ENCODE data around the gene ATP2B2.

ATP2B2 gene

GRCh38 chr3:10468613-10469354, 36.6 kb downstream of the ATP2B2 start:
- no peak for DNase-seq

- no peak for DNase-seq
Measured at GRCh38 chr3:10467904-10468612, 37.3 kb downstream of the ATP2B2 start.

GRCh38 chr3:10467204-10467603, 38.2 kb downstream of the ATP2B2 start:
- DNase-seq: no peak

DNA sequence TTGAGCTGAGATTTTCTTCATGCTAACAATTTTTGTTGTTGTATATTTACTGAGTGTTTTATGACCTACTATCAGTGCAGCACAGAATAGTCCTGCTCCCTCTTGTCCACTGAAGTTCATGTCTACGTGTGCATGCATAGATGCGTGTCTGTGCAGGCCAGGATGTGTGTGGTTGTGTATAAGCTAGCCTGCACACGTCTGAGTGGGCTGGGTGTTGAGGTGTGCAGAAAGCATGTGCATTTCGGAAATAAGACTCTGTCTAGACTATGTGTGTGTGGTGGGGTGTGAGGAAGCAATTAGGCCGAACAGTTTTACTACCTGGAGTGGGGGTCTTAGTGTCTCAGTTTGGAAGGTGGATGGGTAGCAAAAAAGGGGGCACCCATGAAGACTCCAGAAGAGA, 39.2 kb downstream of the ATP2B2 start:
- no peak for DNase-seq

DNA sequence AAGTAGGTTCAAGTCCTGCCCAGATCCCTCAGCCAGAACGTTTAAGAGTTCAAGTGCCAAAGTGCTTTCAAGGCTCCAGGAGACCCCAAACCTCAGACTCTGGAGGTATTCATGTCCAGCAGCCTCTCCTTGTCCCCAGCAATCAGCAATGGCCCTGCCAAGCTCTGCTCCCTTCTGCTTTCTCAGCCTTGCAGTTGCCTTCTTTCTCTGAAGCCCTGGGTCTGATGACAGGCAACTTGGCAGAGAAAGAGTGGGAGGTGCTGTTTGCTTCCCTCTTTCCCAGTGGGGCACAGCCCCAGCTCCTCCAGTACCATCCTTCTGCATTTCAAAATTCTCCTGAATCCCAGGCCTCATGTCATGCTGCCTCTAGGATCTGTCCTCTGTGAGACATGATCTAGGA, 40.2 kb downstream of the ATP2B2 start:
- no peak for DNase-seq

DNA sequence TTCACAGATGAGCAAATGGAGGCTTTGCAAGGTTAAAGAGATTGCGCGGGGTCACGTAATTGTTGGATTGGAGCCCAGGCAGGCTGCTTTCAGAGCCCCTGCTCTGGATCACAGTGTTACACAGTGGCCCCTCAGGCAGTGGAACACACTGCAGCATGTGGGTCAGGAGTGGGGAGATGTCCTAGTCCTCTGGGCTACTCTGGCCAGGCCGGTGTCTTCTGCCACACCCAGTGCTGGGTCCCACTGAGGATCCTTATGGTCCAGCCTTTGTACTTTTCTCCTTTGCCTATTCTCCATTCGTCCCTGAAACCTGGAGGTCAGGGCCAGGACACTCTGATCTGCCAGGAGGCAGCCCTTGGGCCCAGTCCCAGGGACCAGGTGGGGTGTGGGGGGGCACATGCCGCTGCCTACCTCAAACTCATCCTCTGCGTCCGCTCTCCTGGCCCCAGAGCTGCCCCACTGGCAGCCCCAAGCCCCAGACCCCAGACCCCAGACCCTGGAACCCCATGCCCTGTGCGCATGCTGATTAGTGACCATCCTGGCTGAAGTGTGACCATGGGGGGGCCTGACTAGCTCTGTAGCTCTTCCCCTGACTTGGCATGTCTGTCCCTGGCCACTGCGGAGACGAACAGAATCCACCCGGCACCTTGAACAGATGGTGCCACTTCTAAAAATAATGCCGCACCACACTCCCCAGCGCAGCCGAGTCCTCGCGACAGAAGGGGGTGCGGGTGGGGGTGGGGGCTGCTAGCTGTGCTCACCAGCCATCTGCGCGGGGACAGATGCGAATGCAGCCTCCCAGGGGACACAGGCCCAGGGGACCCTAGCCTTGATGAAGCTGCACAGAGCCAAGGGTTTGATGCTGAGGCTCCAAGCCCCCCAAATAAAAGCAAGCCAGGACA, 41.6 kb downstream of the ATP2B2 start:
- no peak for DNase-seq

DNA sequence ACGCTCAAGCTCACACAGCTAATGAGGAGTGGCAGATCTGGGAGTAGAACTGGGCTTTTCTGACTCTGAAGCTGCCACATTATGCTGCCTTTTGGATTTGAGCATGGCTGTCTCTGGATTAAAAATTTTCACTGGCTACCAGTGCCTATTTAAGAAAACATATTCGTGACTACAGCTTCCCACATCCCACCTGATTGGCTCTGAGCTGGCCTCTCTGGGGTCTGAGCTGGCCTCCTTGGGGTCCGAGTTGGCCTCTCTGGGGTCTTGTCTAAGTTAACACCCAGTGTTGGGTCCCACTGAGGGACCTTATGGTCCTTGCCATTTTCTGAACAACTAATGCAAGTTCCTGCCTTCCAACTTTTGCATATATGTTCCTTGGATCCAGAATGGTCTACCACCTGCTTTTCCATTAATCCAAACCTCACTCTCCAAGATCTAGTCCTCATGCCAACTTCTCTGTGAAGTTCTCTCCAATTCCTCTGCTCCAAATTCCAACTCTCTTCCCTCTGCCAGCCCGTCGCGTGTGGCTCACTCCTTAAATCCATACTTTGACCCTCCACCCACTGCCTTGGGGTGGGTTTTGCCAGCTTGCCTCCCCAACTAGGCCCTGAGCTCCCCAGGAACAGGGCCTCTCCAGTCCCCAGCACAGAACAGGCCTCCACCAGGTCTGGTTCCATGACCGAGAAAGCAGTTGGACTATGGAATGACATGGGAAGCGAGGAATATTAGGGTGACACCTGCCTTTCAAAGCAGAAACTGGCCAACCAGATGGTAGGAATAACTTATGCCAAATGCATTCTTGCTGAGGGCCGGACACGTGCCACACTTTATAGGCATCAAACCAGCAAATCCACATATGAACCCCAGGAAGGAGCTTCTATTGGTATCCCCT, 42.5 kb downstream of the ATP2B2 start:
- DNase-seq: no peak

DNA sequence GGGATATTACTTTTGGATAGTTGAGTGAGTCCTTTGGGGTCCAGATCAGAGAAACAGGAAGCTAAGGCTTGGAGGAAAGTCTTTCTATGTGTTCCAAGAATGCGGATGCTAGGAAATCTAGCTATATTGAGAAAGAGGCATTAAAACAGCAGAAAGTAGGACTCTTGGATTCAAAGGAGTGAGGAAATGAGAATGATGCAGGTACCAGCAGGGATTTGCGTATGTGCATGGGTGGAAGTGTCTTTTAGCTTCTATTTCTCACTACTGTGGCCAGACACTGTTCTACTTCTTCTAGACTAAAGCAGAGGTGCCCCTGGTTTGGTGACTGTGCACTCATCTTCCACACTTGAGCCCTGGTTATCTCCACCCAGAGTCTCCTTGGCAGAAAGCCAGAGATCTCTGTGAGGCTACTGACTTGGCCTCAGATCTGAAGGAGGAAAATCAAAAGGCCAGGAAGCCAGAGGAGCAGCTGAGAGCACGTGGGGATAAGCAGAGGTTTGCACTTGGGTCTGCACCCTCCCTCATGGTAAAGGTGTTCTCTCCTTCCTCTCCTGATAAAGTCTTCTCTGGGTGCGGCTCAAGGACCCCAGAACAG, 44.3 kb downstream of the ATP2B2 start:
- DNase-seq: no peak

DNA sequence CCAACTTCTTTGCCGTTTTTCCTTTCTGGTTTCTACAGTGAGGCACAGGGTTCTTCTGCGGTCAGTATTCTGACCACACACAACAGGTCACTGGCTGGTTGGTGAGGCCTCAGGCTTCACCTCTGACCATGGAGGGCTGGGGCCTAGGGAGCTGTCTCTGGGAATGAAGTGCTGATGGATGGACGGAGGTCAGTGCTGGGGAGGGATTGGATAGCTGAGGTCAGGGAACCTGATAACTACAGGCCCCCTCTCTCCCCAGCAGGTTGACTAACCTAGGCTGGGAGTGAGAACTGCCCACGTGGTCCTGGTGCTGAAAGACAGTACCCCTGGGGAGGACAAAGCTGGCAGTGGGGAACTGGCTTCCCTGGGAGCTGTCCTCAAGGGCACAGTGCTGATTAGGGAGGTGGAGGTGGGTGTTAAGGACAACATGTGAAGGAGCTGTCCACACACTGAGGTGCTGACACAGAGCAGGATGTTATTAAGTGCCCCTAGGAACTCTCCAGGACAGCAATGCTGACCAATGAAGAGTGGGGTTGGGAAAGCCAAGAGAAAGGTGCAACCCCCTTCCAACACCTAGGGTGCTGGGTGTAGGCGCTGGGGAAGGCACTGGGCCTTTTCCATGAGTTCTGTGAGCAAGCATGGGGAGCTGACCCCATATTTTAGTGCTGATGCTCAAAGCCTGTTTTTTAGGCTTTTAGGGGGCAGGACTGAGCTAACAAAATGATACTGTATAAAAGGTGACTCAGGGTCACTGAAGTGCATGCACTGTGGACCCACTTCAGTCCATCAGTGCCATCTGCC, 45.2 kb downstream of the ATP2B2 start:
- DNase-seq: peak; percentile 76

DNA sequence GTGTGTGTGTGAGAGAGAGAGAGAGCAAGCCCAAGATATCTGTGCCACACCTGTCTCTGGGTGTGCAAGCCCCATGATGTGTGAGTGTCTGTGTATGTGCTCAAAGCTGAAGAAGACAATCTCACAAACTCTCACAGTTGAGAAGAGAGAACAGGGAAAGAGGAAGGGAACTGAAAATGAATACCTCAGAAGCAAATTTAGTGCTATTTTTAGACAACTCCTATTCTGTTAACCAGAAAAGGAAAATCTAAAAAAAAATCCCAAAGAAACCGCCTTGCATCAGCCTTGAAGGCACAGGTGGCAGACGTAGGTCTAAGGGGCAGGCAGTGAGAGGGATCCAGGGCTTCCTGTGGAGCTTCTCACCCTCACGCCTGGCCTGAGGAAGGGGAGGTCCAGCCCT, 47.8 kb downstream of the ATP2B2 start:
- no peak for DNase-seq

DNA sequence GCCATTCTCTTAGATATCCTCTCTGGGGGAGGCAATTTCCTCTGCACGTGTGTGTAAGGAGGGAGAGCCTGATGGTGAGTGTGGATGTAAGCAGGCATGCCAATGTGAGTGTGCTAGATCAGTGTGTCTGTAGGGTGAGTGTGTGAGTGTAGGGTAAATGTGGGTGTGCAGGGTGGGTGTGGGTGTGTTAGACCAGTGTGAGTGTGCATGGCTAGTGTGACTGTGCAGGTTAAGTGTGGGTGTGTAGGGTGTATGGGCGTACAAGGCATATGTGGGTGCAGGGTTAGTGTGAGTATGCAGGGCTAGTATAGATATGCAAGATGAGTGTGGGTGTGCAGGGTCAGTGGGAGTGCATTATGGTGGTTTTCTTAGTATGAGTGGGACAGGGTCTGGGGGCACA, 48.4 kb downstream of the ATP2B2 start:
- DNase-seq: no peak

DNA sequence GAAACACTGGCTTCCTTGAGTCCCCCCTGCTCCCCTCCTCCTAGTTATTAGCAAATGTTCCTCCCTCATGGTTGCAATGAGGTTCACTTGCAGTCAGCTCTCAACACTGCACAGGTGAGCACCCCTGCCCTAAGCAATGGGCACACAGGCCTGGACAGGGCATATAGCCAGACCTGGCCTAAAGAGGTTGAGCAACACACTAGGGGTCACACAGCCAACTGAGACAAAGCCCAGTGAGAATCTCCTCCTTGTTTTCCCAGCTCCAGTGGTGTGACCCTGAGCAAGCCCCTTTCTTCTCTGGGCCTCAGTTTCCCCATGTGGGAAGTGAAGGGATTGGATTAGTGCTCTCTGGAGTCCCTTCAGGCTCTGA, 49.9 kb downstream of the ATP2B2 start:
- DNase-seq: no peak

- no peak for DNase-seq
Measured at GRCh38 chr3:10454907-10455544, 50.4 kb downstream of the ATP2B2 start.

DNA sequence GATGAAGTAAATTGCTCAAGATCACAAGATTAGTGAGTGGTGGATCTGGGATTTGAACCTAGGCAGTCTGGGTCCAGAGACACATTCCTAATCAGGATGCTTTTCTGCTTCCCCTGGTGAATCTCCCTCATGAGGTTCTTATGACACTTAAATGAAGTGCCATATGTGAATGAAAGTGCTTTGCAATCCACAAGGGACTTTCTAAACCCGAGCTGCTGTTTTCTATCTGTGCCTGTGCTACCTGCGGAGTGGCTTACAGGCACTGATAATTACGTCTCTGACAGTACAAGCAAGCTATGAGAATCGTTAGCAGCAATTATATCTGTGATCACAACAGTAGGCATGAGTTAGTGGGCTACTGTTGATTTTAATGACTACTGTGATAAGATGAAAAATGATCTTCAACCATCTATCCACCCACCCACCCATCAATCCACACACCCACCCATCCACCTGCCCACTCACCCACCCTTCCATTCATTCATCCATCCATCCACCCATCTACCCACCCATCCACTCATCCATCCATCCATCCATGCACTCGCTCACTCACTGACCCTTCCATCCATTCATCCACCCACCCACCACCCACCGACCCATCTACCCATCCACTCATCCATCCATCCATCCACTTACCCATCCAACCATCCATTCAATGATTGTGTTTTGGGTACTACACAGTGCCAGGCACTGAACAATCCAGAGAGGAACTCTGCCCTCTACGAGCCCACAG, 51.8 kb downstream of the ATP2B2 start:
- DNase-seq: no peak

DNA sequence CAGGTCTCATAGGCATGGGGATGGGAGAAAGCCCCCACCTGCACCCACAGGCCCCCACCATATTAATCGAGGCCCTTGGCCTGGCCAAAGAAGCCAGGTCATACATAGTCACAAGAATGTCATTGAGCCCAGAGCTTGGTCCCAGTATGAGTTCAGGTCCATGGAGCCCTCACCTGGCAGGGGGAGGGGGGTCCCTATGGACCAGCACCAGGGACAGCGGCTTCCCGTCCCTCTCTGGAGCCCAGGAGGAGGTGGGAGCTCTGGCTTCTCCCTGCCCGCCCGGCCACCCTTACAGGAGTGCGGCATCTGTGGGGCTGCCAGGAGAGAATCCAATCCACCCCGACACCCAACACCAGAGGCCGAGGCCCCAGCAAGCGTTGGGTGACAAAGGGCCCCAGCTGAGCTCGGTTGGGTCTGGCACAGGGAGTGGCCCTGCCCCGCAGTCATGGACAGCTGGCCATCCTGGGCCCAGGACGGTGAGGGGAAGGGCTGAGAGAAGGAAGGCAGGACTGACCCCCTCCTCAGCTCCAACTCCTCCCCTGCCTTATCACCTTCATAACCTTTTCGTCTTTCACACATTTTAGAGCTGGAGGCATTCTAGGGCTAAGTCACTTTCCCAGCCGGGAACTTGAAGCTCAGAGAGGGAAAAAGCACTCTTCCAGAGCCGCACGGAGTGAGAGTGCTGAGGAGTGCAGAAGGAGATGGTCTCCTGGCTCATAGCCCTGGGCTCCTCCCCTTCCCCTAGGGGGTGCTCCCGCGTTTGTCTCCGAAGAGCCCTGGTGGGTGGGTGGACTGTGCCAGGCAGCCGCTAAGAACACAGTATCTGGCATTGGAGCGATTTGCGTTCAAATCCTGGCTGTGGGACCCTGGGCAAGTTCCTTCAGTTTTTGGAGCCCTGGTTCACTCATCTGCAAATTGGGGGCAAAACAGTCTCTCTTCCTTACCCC, 54.6 kb downstream of the ATP2B2 start:
- DNase-seq: no peak

GRCh38 chr3:10449436-10449835, 56.0 kb downstream of the ATP2B2 start:
- no peak for DNase-seq

DNA sequence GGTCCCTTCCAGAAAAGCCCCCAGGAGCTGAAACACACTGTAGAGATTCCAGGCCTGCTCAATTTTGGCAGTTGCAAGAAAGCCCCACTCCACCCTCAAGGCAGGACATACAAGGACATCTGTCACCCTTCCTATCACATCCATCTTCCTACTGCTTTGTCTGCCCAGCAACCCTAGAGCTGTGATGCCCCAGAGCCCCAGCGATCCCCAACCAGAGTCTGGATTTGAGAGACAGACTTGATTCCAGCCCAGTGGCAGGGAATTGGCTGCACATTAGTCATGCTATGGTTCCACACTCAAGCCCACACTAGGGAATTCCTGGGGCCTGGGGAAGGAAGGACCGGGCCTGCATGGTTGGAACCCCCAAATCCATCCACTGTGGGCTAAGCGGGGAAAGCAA, 56.8 kb downstream of the ATP2B2 start:
- no peak for DNase-seq

GRCh38 chr3:10447527-10448260, 57.7 kb downstream of the ATP2B2 start:
- DNase-seq: no peak

Data from activated CD4-positive, alpha-beta T cell treated with anti-CD3 and anti-CD28 coated beads for 48 hours (primary cell).